ENCODE results near the gene PPP2R5E.
A peak's percentile ranks its signal among the peaks of the same experiment; 100 is the strongest.

PPP2R5E gene

GRCh38 chr14:63362389-63362819, 180.8 kb downstream of the PPP2R5E start:
- DNase-seq: no peak

DNA sequence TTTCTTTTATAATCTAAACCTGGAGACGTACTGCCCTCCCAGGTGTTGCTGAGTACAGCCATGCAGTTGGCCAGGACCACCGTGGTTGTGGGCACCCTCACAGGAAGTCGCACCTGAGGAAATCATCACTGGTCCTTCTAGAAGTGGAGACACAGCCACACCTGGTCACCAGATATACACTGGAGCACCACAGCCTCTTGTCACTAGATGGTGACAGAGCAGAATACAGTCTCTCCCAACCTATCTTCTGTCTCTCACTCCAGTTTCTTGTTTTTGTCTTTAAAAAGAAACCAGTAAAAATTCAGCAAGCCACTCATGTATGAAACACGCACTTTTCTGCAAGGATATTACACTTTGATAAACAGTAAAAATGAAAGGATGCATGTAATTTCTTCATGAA, 181.4 kb downstream of the PPP2R5E start:
- no peak for DNase-seq

DNA sequence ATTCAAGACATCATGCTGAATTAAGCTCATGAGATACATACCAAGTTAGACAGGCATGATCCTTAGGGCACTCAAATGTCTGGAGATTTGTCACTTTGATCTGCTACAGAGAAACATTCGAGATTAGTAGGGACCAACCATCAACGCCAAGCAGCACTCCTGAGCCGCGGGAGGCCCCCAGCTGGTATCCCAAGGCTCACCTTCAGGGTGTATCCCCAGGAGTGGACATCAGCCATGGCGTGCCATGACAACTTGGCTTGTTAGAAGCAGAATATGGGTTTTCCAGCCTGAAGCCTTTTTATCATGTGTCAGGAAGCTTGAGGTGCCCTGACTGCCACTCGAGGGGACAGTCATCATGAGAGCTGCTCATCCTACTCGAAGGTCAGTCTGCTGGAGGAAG, 185.3 kb downstream of the PPP2R5E start:
- DNase-seq: no peak

DNA sequence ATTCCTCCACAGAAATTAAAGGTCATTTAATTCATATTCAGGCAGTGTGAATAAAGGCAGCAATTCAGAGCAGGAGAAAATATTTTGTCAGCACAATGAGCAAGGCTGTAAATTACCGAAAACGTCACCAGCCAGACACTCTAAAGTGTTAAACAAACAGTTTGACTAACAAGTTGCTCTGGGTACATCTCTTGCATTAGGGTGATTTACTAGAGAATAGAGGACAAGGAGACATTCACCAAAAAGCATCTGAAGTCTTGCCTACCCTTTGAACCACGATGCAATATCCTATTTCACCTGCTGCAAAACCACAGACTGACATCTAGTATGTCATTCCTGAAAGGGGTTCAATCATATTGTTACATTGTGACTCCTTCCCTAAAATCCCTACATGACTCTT, 197.4 kb downstream of the PPP2R5E start:
- no peak for DNase-seq

DNA sequence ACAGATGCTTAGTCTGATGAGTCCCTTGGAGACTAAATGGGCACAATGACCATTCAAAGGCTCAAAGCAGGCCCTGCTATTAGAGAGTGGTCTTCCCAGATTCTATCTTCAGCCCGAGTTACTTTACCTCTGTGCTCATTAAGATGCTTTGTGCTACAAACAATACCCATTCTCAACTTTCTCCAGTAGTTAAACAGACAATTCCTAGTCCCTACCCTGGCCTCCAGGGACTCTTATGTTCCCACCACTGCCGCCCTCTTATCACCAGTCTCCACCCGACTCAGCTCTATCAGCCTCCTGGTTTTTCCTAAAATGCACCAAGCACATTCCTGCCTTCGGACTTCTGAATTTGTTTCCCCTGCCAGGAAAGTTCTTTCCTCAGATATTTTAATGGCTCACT, 198.8 kb downstream of the PPP2R5E start:
- no peak for DNase-seq

GRCh38 chr14:63343878-63344277, 199.3 kb downstream of the PPP2R5E start:
- peak; percentile 45 for DNase-seq

GRCh38 chr14:63342371-63342770, 200.8 kb downstream of the PPP2R5E start:
- no peak for DNase-seq

- no peak for DNase-seq
These were observed 214.1 kb downstream of the PPP2R5E start for GRCh38 chr14:63328787-63329737.

DNA sequence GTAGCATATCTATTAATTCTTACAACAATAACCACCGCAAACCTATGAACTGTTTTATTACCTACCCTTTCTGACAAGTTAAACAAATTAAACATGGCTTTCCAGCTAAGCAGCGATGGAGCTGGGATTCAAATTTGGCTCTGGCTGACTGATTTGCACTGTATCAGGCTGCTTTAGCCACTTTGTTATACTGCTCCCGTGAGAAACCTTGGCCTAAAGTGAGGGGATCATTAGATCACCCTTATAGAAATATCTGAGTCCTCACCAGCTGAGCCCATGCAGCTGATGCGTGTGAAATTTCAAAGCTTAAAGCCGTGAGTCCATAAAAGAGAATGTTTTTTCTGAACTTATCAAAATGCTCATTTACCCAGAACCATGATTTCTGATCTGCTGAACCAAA, 216.3 kb downstream of the PPP2R5E start:
- DNase-seq: no peak

GRCh38 chr14:63322897-63323573, 220.1 kb downstream of the PPP2R5E start:
- no peak for DNase-seq

- no peak for DNase-seq
These were observed 220.7 kb downstream of the PPP2R5E start for GRCh38 chr14:63322472-63322871.

Data from NCI-H226 (cell line).